ENCODE data around the gene CCDC180.
"Not testable (repeated sequence)": the region's sequence is repeated elsewhere in the genome, so short reads cannot be mapped to it uniquely, and the experiment has no call there.

Gene CCDC180

DNA sequence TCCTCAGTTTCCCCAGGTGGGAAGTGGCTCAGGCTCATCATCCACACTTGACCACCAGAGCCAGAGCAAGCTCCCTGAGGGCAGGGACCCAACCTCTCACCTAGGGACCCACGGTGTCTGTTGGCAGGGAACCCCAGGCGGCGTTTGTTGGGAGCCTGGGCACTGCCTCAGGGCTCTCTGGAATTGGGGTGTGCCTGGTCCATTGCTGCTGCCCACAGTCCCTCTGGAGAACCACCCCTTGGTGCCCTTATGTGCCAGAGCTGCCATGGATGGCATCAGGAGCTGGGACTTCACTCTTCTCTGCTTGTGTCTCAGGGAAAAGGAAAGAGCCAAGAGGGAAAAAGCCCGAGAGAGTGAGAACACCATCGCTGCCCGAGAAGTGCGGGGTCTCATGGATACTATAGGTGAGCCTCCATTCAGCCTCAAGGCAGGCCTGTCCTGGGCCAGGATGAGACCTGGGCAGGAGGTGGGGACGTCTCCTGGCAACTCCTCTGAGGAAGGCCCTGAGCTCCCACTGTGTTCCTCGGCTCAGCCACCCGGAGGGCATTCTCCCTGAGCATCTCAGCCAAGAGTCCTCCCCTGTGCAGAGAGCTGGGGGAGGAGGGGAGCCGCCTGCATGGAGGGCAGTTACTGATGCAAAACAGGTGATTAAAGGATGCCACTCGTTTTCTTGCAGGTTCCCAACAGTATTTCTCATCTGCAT, 4.5 kb downstream of the CCDC180 start:
- DNase-seq, result no peak

DNA sequence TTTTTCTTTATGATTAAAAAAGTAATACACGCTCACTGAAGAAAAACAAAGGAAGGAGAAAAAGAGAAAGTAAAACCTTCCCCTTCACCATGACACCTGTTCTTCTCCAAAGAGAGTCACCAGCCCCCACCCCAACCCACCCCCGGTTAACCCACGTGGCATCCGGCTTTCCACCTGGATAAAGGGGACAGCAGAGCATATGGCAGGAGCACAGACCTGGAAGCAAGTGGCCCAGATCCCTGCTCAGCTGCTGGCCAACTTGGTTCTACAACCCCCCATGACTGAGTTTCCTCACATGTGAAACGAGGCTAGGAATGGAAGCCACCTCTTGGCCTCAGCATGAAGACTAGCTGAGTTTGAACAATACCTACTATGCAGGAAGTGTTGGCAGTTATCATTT, 5.1 kb downstream of the CCDC180 start:
- no peak for DNase-seq

DNA sequence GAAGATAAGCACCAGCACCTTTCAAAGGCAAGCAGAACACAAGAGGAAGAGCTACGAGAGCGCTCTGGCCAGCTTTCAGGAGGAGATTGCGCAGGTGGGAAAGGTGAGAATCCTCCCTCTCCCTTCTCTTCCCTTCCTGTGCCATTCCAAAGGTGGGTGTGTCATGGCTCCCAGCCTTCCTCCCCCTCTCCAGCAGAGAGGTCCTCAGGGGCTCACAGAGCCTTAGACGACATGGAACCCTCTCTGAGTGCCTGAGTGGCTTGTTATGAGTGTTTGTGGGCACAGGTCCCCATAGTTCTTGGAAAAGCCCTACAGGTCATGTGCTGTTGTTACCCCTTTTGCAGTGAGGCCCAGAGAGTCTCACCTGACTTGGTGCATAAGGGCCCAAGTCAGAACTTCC, 5.8 kb downstream of the CCDC180 start:
- no peak for DNase-seq

DNA sequence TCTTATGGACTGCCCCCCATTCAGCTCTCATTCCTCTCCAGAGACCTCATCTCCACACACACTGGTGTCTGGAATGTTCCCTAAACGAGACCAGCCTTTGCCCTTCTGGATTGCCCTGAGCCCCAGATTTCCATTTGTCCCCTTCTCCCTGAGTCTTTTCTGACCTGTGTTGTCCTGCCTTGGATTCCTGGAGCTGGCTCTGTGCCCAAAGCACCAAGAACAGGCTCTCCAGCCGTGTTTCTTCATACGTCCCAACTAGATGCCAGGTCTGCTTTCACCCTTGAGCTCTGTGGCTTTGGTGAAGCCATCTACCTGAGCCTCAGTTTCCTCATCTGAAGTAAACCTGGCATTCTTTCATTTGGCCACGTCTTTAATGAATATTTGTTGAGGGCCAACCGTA, 6.3 kb downstream of the CCDC180 start:
- DNase-seq, result no peak

DNA sequence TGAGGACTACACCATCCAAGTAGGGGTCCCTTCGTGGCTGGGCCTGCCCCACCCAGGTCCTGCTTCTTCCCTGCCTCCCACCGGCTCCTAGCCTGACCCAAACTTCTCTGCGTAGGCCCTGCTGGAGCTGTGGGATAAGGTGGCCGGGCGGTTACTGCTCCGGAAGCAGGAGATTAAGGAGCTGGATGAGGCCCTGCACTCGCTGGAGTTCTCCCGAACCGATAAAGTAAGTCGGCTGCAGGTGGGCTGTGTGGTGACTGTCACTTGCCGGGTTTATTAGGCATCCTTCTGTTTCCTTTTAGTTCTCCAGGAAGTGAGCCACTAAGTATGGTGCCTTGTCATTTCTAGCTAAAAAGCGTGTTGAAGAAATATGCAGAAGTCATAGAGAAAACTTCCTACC, 7.0 kb downstream of the CCDC180 start:
- DNase-seq, result no peak

DNA sequence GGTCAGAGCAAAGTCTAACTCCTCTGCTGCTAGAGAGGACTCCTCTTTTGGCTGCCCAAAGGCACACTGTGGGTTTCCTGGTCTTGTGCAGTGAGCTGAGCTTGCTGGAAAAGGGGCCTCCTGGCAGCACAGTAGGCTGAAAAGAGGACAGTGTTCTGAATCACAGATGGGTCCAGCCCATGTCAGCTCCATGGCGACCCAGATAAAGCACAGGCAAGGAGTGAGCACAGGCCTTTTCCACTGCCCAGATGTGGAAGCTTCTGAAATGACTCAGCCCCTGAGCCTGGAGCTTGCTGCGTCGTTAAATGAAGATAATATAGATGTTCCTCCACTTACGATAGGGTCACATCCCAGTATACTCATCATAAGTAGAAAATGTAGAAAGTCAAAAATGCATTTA, 8.1 kb downstream of the CCDC180 start:
- DNase-seq, result no peak

DNA sequence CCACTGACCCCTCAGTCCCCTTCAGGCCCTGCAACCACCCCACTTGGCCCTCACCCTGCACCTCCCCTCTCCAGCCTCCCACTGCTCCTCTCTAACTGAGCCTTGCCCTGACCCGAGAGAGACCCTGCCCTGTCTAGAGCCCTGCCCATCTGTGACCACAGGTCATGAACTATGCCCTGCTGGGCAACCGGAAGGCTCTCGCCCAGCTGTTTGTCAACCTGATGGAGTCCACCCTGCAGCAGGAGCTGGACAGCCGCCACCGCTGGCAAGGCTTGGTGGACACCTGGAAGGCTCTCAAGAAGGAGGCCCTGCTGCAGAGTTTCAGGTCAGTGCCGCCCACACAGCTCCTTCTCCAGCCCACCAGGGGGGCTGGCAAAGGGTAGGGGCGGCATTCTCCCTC, 9.4 kb downstream of the CCDC180 start:
- no peak for DNase-seq

DNA sequence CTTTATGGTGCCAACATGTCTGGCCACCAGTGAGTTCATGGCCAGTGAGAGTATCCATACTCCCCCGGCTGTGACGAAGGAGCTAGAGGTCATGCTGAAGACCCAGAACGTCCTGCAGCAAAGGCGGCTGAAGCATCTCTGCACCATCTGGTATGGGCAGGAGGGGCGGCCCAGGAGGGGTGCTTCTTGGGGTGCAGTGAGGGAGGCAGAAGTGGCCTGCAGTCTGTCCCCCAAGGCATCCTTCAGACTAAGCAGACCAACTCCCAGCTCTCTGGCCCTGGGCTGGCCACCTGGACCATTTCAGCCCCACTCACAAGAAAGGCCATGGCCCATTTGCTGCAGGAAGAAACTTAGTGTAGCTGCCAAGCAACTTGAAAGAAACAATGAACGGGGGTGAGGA, 11.0 kb downstream of the CCDC180 start:
- DNase-seq, result no peak

DNA sequence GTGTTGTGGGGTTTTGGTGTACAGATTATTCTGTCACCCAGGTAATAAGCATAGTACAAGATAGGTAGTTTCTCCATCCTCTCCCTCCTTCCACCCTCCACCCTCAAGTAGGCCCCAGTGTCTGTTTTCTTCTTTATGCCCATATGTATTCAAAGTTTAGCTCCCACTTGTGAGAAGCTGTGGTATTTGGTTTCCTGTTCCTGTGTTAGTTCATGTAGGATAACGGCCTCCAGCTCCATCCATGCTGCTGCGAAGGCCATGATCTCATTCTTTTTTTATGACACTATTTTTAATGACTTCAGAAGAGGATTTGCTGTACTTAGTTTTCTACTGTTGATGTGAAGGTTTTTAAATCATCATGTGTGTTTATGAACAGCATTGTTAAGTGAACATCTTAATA, 11.9 kb downstream of the CCDC180 start:
- no peak for DNase-seq

DNA sequence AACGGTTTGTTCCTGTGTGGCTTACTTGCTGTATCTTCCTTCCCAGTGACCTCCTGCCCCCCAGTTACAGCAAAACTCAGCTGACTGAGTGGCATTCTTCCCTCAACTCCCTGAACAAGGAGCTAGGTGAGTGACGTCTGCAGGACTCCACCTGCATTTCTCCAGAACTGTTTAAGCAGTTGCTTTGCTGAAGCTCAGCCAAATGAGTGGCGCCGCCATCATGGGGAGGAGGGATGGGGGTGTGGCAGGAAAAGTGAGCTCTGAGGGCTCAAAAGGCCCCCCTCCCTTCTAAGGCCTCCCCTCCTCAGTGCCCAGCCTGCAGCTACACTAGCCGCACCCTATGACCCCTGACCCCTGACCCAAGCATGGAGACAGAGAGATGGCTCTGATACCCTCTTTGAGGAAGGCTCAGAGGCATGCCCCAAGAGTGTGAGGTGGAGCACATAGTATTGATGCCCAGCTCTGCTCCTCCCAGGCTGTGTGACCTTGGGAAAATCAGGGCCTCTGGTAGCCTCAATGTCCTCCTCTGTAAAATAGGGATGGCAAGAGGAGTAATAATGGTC, 12.7 kb downstream of the CCDC180 start:
- DNase-seq, result no peak

DNA sequence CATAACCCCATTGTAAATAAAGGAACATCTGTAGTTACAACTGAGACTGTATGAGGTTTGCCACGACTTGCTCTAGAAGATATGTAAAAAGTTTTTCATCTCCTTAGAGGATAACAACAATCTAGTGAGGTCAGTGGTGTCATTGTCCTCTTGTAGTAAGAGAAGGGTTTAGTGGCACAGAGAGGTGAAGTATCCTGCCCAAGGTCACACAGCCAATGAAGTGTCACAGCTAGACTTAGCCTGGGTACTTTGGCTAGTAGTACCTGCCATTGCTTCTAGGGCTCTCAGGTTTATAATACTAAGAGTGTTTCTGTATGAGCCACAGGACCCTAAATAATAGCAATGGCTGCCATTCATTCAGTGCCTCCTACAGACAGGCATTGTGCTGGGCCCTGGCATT, 13.8 kb downstream of the CCDC180 start:
- DNase-seq, result no peak

DNA sequence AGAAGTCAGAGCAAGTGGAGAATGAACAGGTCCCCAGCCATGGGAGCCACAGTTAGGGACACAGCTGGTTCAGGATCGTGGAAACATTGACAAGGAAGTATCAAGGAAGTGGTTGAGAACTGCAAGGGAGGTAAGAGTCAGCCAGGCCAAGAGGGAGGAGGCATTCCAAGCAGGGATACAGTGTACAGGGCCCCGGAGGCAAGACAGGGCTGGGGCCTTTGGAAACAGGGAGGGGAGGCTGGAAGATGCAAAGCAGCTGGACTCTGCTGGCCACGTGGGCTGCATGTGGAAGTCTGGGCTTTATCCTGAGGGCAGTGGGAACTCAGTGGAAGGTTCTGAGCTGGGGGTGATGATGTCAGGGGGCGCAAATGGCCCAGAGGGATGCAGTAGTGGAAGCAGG, 14.2 kb downstream of the CCDC180 start:
- DNase-seq, result no peak

DNA sequence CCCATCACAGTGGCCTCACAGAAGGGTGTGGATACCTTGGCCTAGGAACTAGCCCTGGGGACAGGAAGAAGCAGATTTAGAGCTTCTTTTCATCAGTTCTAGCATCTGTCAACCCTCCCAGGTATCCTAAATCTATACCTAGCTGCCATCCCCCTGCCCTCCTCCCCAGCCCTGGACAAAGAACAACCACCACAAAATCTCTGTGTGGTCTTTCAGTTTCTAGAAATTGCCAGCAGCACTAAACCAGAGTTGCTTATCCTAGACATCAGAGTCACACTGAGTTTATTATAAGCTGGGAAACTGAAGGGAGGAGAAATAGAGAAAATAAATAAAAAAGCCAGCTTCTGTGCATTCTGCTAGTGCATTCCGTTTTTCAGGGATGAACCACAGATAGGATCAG, 14.6 kb downstream of the CCDC180 start:
- DNase-seq, result no peak

DNA sequence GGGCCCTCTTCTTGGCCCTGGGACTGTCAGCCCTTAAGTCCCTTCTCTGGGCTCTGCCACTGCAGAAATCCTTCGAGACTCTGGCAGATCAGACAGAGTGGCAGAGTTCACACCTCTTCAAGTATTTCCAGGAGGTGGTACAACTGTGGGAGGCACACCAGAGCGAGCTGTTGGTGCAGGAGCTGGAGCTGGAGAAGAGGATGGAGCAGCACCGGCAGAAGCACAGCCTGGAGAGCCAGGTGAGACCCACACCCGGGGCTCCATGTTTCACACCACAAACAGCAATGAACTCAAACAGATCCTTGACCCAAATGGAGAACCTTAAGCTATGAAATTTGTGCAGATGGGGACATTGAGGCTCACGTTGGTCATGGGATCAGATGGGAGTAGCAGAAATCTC, 17.5 kb downstream of the CCDC180 start:
- DNase-seq, result no peak

DNA sequence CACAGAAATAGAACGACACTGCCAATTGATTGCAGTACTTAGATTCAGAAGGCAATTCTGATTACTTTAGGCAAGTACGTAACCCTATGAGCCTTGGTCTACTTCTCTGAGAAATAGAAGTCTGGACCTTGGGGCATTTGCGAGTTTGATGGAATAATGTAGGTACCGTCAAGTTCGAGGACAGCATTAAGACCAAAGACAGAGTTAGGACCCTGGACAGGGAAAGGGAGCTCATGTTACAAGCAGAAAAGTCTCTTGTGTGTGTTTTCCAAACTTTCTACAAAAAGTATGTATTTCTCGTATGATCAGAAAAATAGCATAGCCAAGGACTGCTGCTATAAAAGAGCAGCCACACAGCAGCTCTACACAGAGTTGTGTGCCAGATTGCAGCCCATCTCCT, 20.1 kb downstream of the CCDC180 start:
- no peak for DNase-seq

DNA sequence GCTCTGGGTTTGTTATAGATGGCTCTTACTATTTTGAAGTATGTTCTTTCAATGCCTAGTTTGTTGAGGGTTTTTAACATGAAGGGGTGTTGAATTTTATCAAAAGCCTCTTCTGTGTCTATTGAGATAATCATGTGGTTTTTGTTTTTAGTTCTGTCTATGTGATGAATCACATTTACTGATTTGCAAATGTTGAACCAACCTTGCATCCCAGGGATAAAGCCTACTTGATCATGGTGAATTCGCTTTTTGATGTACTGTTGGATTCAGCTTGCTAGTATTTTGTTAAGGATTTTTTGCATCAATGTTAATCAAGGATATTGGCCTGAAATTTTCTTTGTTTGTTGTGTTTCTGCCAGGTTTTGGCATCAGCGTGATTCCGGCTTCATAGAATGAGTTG, 25.5 kb downstream of the CCDC180 start:
- DNase-seq, result no peak

DNA sequence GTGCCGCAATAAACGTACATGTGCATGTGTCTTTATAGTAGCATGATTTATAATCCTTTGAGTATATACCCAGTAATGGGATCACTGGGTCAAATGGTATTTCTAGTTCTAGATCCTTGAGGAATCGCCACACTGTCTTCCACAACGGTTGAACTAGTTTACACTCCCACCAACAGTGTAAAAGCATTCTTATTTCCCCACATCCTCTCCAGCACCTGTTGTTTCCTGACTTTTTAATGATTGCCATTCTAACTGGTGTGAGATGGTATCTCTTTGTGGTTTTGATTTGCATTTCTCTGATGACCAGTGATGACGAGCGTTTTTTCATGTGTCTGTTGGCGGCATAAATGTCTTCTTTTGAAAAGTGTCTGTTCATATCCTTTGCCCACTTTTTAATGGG, 28.2 kb downstream of the CCDC180 start:
- not testable (repeated sequence) for DNase-seq

DNA sequence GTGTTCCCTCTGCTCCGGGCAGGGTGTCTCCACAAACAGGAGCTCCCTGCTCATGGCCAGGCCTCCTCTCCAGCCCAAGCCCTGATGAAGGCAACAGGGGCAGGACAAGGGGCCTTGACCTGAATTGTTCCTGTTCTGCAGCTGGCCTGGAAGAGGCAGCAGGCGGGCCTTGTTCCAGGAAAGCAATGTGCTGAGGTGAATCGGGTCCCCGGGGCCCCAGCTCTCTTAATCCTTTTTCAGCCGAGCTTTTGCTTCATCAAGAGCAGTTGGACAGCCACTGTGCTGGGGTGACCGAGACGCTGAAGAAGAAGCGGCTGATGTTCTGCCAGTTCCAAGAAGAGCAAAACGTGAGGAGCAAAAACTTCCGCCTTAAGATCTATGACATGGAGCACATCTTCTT, 41.4 kb downstream of the CCDC180 start:
- DNase-seq, result no peak

DNA sequence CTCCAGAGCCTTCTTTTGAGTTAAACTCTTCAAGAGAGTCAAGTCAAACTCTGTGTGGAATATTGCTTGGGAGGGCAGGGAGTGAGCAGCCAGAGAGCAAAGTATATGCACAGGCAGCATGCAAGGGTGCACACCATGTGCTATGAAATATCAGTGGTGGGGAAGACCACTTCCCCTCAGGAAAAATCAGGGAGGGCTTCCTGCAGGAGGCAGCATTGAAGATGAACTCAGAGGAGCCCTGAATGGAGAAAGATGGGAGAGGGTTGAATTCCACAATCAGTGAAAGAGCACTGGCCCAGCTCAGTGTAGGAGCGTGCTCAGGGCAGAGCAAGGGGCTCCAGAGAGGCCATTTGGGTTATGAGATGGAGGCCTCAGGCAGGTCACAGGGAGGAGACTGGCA, 41.9 kb downstream of the CCDC180 start:
- DNase-seq, result no peak

DNA sequence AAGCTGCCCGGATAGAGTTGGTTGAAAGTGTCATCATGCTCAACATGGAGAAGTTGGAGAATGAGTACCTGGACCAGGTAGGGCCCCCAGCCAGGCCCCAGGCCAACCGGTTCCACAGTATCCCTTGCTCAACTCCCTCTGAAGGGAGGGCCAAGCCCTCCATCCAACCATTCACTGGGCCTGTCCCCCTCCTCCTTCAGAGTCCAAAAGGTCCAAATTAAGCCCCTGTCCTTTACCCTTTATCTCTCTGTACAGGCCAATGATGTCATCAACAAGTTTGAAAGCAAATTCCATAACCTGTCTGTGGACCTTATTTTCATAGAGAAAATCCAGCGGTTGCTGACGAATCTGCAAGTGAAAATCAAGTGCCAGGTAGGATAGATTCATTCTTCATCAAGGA, 47.2 kb downstream of the CCDC180 start:
- no peak for DNase-seq

DNA sequence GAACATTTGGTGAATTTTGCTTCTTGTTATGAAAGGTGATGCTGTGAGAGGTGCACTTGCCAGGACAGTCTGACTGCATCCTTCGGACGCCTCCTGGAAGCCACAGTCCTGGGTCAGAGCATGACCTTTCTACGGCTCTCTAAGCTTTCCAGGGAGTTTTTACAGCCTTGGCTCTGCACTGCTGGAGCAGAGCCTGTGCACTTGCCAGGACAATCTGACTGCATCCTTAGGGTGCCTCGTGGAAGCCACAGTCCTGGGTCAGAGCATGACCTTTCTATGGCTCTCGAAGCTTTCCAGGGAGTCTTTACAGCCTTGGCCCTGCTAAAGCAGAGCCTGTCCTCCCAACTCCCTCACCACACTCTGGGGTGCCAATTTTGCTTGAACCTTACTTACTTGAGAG, 49.6 kb downstream of the CCDC180 start:
- no peak for DNase-seq

All from fibroblast of skin of back (primary cell).